Suppressor macrophage treated with lipopolysaccharide for 4 hours (primary cell): Measurements from ENCODE around the gene PLS3.

Source experiments
- DNase-seq: peaks from one replicate; pipeline ENCODE4 v3.0.0-alpha.2; 2020

Gene PLS3

DNA sequence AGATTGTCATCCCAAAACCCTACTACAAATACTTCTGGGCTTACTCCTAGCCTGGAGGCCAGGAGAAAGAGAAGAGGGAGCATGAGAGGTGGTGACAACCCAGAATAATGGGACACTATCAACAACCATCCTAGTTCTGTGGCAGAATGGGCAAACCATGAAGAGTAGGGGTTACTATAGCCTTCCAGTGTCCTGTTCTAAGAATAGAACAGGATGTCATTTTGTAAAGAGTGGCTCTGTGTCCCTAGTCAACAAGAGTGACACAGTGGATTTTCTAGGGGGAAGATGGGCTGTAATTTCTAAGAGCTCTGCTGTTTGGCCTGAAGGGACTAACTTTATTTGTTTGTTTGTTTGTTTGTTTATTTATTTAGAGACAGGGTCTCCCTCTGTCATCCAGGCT is 136.0 kb downstream of the PLS3 start:
- DNase-seq, result no peak

DNA sequence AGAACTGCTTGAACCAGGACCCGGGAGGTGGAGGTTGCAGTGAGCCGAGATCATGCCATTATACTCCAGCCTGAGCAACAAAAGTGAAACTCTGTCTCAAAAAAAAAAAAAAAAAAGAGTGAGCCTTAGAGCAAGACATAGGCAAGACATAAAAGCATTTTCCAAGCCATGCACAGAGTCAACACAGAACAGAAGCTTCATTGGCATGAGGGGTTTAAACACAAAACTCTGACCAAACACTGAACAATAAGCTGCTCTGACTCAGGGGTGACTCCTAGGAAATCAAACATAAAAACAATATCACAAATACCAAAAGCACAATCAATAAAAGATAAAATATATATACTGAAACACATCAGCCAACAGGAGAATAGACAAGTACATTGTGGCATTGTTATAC is 136.8 kb downstream of the PLS3 start:
- no peak for DNase-seq
